GM19099 (cell line): ENCODE measurements around the gene KCNJ1.

Source experiments
- POLR2A ChIP-seq: IDR thresholded peaks from 3 replicates; pipeline ENCODE4 v1.6.1; 2011; ENCODE audit warnings: low read depth; ENCODE audit not compliant: insufficient read length; ENCODE audit errors: extremely low read depth

Gene KCNJ1

GRCh38 chr11:128810784-128811514 lies 56.1 kb downstream of the KCNJ1 start:
- TF ChIP-seq POLR2A, result no peak

GRCh38 chr11:128809128-128809527 lies 58.0 kb downstream of the KCNJ1 start:
- no peak for TF ChIP-seq POLR2A

- TF ChIP-seq POLR2A, result no peak
These were observed 59.2 kb downstream of the KCNJ1 start for GRCh38 chr11:128807909-128808308.

- no peak for TF ChIP-seq POLR2A
These were observed 60.4 kb downstream of the KCNJ1 start for GRCh38 chr11:128806506-128807261.

- TF ChIP-seq POLR2A, result no peak
These were observed 62.6 kb downstream of the KCNJ1 start for GRCh38 chr11:128804481-128804880.

- TF ChIP-seq POLR2A, result no peak
These were observed 63.4 kb downstream of the KCNJ1 start for GRCh38 chr11:128803449-128804245.

- no peak for TF ChIP-seq POLR2A
These were observed 64.1 kb downstream of the KCNJ1 start for GRCh38 chr11:128803011-128803410.

- no peak for TF ChIP-seq POLR2A
These were observed 64.6 kb downstream of the KCNJ1 start for GRCh38 chr11:128802358-128802981.

- no peak for TF ChIP-seq POLR2A
These were observed 66.2 kb downstream of the KCNJ1 start for GRCh38 chr11:128800871-128801417.

- no peak for TF ChIP-seq POLR2A
These were observed 70.8 kb downstream of the KCNJ1 start for GRCh38 chr11:128796270-128796669.

- no peak for TF ChIP-seq POLR2A
These were observed 76.9 kb downstream of the KCNJ1 start for GRCh38 chr11:128790196-128790595.

GRCh38 chr11:128789497-128790150 lies 77.5 kb downstream of the KCNJ1 start:
- TF ChIP-seq POLR2A, result no peak
